G401.6 (cell line): ENCODE results near the gene SCG2.

ENCODE experiments used
- FAIRE-seq: peaks from 2 replicates; lab custom pipeline; 2012; peaks lifted over from hg19 to GRCh38; lab: Jason Lieb, UNC

SCG2 gene

GRCh38 chr2:223570784-223571183 is 31.4 kb downstream of the SCG2 start:
- FAIRE-seq: no peak

DNA sequence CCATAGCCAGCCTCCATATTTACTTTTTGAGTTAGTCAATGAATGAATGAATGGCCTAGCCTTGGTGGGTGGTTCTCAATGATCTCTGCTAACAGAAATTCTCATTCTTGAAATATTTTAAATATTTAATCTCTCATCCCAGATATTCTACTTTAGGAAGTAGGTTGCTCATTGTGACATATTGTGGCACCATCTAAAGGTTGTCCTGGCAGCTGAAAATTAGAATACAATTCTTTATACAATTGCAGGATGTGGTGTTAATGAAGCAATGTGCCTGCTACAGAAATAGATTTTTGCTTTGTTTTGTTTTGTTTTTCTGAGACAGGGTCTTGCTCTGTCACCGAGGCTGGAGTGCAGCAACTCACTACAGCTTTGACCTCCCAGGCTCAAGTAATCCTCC is 35.8 kb downstream of the SCG2 start:
- FAIRE-seq: no peak

GRCh38 chr2:223563462-223563861 is 38.7 kb downstream of the SCG2 start:
- no peak for FAIRE-seq

- no peak for FAIRE-seq
Measured at GRCh38 chr2:223562078-223562477, 40.1 kb downstream of the SCG2 start.

GRCh38 chr2:223560749-223561435 is 41.3 kb downstream of the SCG2 start:
- no peak for FAIRE-seq

GRCh38 chr2:223558970-223559369 is 43.2 kb downstream of the SCG2 start:
- FAIRE-seq: no peak

- no peak for FAIRE-seq
Measured at GRCh38 chr2:223554923-223555322, 47.2 kb downstream of the SCG2 start.

- FAIRE-seq: no peak
Measured at GRCh38 chr2:223549215-223549614, 52.9 kb downstream of the SCG2 start.

- no peak for FAIRE-seq
Measured at GRCh38 chr2:223548194-223548593, 54.0 kb downstream of the SCG2 start.
